HG02938 (cell line): Measurements from ENCODE around the gene NMRK2.
"Not testable (repeated sequence)": the region's sequence is repeated elsewhere in the genome, so short reads cannot be mapped to it uniquely, and the experiment has no call there.

Source experiments
- ATAC-seq: cut with Tn5 transposase; IDR thresholded peaks from one replicate; pipeline ENCODE4 v1.9.1; 2021; ENCODE audit warnings: mild to moderate bottlenecking, moderate library complexity; ENCODE audit not compliant: unreplicated experiment

NMRK2 gene

GRCh38 chr19:3932931-3933810, at the start of gene NMRK2:
TSS of gene NMRK2 (plus strand) at chr19:3933069. CDS start at chr19:3933672, 603 bp downstream.
- no peak for ATAC-seq

DNA sequence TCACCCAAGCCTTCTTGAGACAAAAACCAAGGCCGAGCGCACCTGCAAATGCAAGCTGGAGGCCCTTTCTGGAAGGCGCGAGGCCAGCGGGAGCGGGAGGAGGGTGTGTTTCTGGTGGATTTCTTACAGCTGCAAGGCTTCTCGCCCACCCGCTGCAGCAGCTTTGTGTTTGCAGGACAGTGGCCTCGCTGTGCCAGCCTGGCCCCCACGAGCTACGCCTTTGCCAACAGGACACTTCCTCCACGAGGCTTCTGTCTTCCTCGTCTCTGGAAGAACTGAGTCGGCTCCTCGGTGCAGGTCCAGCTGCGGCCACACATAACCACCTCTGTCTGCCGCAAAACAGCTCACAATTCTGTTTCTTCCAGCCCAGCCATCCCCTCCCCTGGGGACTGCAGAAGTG, 42.3 kb upstream of the NMRK2 start:
- no peak for ATAC-seq

DNA sequence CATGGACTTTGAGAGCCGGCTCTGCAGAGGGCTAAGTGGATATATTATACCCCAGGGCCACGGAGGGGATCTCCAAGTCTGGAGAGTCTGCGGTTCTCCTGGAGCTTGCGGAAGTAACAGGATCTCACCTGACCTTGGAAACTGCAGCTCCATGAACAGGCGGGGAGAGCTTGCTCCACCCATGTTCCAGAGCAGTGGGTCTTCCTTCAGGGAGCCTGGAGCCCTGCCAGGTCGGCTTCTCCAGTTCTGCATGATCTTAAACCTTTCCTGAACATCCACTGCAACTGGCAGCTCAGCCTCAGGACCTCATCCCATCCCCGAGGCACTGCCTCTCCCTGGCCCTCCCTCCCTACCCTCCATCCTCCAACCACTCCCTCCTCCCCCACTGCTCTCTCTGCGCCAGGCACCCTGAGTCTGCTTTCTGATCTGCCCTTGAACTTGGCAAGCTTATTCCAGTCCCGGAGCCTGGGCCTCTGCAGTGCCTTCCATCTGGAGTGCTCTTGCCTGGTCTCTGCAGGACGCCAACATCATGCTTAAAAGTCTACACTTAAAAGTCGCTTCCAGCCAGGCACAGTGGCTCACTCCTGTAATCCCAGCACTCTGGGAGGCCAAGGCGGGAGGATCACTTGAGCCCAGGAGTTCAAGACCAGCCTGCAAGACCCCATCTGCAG, 39.2 kb upstream of the NMRK2 start:
- ATAC-seq = no peak

- not testable (repeated sequence) for ATAC-seq
Measured at GRCh38 chr19:3894959-3895358, 37.9 kb upstream of the NMRK2 start.

GRCh38 chr19:3895788-3896187, 37.1 kb upstream of the NMRK2 start:
- ATAC-seq = no peak

DNA sequence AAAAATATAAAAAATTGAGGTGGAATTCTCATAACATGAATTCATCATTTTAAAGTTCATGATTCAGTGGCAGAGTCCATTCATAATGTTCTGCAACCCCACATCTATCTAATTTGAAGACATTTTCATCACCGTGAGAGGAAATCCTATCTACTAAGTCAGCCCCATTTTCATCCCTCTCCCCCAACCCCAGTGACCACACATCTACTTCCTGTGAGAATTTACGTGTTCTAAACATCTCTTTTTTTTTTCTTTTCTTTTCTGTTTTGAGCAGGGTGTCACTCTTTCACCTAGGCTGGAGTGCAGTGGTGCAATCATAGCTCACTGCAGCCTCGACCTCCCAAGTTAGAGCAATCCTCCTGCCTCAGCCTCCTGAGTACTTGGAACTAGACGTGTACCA, 34.9 kb upstream of the NMRK2 start:
- no peak for ATAC-seq

GRCh38 chr19:3898426-3898825, 34.4 kb upstream of the NMRK2 start:
- no peak for ATAC-seq

- no peak for ATAC-seq
Measured at GRCh38 chr19:3899531-3900294, 33.2 kb upstream of the NMRK2 start.

DNA sequence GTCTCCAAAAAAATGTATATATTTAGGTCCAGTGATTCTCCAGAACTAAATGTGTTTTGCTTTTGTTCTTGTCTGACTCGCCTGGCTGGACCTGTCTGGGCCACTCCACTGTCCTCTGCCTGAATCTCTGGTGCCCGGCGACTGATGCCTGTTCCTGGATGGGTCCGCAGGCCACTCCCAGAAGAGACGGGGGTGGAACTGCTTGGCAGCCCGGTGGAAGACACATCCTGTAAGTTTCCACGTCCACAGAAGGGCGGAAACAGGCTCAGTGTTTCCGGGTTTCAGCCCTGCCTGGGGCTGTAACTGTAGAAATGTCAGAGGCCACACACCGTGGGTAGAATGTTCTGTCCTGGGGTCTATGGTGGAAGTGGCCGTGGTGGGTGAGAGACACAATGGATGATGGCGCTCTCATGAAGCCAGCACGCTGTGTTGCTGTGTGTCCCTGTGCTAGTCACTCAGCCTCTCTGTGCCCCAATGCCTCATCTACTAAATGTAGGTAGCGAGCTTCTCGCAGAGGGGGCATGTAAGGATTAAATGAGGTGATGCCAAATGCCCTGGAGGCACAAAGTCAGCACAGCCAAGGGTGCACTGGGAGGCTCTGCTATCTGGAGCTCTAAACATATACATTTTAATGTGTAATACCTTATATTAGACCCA, 30.4 kb upstream of the NMRK2 start:
- ATAC-seq = no peak

DNA sequence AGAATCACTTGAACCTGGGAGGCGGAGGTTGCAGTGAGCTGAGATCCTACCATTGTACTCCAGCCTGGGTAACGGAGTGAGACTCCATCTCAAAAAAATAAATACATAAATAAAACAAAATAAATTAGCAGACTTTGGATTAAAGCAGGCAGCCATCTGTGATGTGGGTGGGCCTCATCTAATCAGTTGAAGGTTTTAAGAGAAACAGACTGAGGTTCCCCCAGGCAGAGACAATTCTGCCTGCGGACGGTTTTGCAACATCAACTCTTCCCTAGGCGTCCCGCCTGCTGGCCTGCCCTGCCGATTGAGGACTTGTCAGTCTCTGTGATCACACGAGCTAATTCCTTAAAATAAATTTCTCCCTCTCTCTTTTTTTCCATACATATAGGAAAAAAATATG, 28.6 kb upstream of the NMRK2 start:
- ATAC-seq = no peak

GRCh38 chr19:3907626-3908265, 25.1 kb upstream of the NMRK2 start:
- no peak for ATAC-seq

GRCh38 chr19:3908266-3909054, 24.4 kb upstream of the NMRK2 start:
- ATAC-seq = no peak

DNA sequence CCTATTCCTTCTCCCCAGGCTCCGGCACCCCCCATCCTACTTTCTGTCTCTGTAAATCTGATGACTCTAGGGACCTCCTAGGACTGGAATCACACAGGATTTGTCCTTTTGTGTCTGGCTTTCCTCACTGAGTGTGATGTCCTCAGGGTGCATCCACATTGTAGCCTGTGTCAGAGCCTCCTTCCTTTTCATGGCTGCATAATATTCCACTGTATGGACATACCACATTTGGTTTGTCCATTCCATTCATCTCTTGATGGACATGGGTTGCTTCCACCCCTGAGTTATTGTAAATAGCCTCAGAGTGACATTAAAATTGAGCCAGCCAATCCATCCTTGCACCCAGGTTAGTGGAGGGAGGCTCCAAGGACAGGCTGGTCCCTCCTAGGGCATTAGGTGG, 22.8 kb upstream of the NMRK2 start:
- ATAC-seq = no peak

GRCh38 chr19:3914199-3914598, 18.7 kb upstream of the NMRK2 start:
- no peak for ATAC-seq

DNA sequence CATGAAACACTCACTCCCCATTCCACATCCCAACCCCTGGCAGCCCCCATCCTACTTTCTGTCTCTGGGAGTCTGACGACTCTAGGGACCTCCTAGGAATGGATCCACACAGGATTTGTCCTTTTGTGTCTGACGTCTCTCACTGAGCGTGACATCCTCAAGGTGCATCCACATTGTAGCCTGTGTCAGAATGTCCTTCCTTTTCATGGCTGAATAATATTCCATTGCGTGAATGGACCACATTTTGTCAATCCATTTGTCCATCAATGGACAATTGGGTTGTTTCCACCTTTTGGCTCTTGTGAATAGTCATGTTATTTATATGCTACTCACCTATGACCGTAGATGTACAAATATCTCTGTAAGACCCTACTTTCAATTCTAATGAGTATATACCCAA, 16.8 kb upstream of the NMRK2 start:
- no peak for ATAC-seq

GRCh38 chr19:3919793-3920192, 13.1 kb upstream of the NMRK2 start:
- ATAC-seq = no peak

DNA sequence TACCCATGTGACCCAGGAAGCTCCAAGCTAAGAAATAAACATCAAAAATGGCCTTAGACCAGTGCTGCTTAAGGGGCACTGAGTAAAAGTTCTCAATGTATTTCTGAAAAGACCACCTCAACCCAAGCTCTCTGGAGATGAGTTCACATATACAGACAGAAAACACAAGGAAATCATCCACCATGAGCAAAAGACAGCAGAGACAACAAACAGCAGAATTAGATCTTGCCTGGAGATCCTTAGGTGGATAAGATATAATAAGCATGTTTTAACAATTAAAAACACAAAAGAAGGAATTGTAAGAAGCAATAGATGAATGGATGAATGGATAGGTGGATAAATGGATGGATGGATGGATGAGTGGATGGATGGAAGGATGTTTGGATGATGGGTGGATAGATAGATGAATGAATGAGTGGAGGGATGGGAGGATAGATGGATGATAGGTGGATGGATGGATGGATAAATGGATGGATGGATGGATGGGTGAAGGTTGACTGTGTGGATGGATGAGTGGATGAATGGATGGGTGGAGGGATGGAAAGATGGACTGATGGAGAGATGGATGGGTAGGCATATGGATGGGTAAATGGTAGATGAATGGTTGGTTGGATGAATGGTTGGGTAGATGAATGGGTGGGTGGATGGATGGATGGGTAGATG, 9.6 kb upstream of the NMRK2 start:
- ATAC-seq = no peak

DNA sequence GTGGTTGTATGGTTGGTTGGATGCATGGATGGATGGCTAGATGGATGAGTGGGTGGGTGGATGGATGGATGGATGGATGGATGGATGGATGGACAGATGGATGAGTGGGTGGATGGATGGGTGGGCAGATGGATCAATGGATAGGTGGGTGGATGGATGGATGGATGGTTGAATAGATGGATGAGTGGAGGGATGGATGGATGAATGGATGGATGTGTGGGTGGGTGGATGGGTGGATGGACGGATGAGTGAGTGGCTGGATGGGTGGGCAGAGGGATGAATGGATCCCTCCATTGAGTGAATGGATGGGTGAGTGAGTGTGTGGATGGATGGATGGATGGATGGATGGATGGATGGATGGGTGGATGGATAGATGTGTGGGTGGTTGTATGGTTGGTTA, 9.0 kb upstream of the NMRK2 start:
- no peak for ATAC-seq

DNA sequence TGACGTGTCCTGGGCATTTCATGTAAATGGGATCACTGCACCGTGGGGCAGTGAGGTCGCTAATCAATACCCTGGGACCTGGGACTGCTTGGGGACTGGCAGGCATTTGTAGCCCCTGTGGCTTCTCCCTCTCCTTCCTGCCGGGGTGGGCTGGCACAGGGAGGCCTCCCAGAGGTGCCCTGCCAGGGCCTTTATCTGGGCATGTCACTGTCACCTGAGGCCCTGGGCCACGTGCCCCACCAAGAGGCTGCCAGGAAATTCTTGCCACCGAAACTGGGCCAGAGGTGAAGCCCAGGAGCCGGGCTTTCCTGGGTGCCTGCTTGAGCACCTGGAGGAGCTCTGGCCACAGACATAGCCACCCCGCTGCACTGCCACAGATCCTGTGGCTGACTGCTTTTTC, 1.8 kb upstream of the NMRK2 start:
- no peak for ATAC-seq
